Stimulated activated CD8-positive, alpha-beta memory T cell treated with anti-CD3 and anti-CD28 coated beads, Interleukin-7, amount 100 ng/mL, for 4 hours (primary cell): ENCODE measurements around the gene CTRL.
"Not testable (repeated sequence)": the region's sequence is repeated elsewhere in the genome, so short reads cannot be mapped to it uniquely, and the experiment has no call there.

Source experiments
- DNase-seq, 2 donors: peaks; one replicate each; pipeline ENCODE4 v3.0.0-alpha.2; 2020; ENCODE audit warnings: low read depth in 2 of 2

The CTRL gene

GRCh38 chr16:67941469-67942199 lies 10.0 kb upstream of the CTRL start:
- DNase-seq, result no peak

GRCh38 chr16:67940446-67941089 lies 8.9 kb upstream of the CTRL start:
- DNase-seq, result no peak

DNA sequence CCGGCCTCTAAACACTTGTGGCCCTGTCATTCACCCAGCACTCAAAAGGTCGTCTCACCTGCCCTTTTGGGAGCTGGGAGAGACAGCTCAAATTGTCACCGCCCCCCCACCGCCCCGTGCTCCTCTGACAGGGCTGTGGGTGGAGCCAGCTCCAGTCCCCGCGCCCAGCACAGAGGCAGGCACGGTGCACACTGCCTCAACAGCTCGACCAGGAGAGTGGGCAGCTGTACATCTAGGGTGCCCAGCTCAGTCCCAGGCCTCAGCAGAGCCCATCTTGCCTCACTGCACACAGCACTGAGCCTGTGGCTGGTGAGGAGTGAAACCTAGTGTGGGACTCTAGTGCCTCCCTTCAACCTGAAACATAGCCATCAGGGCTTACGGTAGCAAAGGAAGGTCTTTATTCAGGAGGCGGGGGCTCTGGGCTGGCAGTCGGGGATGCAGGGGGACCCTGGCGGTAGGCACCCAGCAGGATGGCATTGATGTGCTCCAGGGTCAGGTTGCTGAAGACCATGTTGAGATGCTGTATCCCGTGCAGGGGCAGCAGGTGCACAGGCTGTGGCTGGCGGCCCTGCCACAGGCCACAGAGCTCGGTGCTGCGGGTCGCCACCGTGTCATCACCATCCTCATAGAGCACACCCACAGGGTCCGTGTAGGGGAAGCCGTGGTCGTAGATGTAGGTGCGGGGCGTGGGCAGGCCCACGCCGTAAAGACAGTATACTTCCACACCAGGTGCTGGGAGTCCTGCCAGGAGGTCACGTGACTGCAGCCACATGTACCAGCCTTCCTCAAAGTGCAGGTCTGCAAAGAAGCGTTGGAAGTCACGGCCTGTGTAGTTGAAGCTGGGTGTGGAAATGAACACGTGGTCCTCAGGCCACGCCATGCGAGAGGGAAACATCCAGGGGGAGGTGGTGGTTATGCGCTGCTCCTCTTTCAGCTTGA lies 8.1 kb upstream of the CTRL start:
- DNase-seq, result peak in 1 of 2 donors; percentile 26

- not testable (repeated sequence) for DNase-seq
These were observed 6.1 kb upstream of the CTRL start for GRCh38 chr16:67937713-67938112.

DNA sequence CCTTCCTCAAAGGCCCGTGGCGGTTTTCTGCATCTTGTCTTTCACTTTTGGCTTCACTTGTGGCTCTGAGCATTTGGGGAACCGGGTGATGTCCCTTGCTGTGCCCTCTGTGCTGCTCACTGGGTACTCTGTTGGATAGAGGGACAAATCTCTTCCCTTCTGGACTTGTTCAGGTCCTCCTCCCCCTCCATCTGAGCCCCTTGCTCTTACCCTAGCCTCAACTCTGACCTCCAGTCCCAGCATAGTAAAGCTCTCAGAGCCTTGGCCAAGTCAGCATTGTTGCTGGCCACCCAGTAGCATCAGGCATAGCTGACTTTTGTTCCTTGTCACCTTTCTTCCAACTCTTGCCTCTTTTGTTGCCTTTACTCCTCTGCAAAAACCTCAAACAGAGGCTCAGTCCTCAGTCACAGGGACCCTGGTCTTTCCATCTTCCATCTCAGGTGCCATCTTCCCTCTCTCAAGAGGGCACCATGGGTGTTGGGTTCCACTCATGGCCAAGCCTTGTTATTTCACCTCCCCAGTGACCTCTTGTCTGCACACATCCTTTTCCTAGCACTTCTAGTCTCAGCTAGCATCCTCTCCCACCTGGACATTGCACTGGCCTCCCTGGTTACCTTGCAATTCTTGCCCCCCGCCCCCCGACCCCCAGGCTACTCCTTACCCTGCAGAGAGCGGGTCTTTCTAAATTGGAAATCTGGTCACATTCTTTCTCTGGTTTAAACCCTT lies 5.4 kb upstream of the CTRL start:
- DNase-seq, result peak; percentile 67 to 76

- DNase-seq, result no peak
These were observed 4.6 kb upstream of the CTRL start, which contains the start of gene PSMB10 for GRCh38 chr16:67936124-67936879. PSMB10 (minus strand) TSS chr16:67936850; CDS start chr16:67936749, 101 bp downstream.

- DNase-seq, result peak; percentile 93 to 95
These were observed 3.9 kb upstream of the CTRL start for GRCh38 chr16:67935402-67936123.

GRCh38 chr16:67935101-67935401 lies 3.4 kb upstream of the CTRL start:
- DNase-seq, result no peak

DNA sequence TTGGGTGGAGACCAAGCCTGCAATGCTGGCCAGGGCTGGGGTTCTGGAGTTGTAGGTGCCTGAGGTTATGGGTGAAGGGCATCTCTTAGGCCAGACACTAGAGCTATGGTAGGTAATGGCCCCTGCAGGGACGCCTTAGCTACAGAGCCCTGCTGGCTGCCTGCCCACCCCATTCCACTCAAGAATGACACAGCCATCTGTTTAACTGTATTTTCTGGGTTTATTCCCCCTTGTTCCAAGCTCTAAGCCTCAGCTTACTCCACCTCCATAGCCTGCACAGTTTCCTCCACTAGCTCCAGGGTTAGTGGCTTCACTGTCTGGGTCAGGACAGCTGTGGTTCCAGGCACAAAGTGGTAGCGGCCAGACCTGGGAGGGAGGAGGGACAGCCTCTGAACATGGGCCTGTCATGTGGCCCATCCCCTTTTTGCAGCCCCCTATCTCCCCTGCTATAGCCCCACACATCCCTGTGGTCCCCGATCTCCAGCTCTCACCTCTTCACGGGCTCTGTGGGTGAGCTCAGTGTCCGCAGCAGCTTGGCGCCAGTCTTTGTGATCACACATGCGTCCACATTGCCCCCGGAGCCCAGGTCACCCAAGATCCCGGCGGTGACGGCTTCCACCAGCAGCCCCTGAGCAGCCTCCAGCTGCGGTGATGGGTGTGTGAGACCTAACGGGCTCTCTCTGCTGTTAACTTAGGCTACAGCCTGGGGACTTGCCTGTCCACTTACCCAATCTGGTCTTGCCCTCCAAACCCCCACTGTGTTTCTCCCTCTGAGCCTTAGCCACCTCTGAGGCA lies 2.8 kb upstream of the CTRL start:
- DNase-seq, result no peak

DNA sequence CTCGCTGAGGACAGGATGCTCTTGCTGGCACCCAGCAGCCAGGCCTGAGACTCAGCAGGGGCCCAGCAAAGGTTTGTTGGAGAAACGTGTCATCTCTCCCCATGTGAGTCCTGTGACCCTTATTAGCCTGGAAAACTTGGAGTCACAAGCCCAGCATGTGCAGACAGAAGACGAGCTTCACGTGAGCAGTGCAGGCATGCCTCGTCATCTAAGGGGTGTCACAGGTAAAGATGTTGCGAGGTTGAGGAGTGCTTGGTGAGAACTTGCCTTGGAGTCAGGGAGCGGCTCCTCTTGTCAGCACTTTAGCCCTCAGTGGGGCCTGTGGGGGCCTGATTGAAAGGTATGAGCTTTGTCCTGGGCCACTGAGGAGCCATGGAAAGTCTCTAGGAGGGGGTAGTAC lies 2.1 kb upstream of the CTRL start:
- no peak for DNase-seq

- DNase-seq, result no peak
These were observed 789 bp upstream of the CTRL start for GRCh38 chr16:67932462-67932840.

GRCh38 chr16:67930678-67931211 lies 917 bp downstream of the CTRL start:
- DNase-seq, result no peak

- DNase-seq, result no peak
These were observed 1.5 kb downstream of the CTRL start for GRCh38 chr16:67930191-67930590.

- peak; percentile 55 to 61 for DNase-seq
These were observed 2.9 kb downstream of the CTRL start for GRCh38 chr16:67928561-67929364.

DNA sequence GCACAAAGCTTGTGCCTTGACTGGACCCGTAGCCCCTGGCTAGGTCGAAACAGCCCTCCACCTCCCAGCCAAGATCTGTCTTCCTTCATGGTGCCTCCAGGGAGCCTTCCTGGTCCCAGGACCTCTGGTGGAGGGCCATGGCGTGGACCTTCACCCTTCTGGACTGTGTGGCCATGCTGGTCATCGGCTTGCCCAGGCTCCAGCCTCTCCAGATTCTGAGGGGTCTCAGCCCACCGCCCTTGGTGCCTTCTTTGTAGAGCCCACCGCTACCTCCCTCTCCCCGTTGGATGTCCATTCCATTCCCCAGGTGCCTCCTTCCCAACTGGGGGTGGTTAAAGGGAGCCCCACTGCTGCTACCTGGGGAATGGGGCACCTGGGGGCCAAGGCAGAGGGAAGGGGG lies 3.5 kb downstream of the CTRL start:
- no peak for DNase-seq

DNA sequence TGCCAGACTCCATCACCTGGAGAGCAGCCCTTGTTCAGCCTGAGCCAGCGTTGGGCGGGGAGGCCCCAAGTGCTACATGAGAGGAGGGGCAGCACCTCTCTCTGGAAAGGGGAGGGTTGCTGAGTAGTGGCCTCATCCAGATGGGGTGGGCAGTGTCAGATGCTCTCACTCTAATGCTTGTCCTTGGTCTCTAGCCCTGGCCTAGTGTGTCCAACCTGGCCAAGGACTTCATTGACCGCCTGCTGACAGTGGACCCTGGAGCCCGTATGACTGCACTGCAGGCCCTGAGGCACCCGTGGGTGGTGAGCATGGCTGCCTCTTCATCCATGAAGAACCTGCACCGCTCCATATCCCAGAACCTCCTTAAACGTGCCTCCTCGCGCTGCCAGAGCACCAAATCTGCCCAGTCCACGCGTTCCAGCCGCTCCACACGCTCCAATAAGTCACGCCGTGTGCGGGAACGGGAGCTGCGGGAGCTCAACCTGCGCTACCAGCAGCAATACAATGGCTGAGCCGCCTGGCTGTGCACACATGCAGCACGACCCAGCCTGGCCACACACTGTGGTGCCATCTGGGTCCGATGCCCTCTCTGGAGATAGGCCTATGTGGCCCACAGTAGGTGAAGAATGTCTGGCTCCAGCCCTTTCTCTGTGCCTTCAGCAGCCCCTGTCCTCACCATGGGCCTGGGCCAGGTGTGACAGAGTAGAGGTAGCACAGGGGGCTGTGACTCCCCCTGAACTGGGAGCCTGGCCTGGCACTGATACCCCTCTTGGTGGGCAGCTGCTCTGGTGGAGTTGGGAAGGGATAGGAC lies 4.3 kb downstream of the CTRL start:
- DNase-seq, result no peak

GRCh38 chr16:67926181-67926750 lies 5.4 kb downstream of the CTRL start:
- no peak for DNase-seq
